Lung (tissue), 12 donors: ENCODE data around the gene TMEM62. TPM values are rescaled to one million over a fixed set of nuclear protein-coding genes. Genes with fewer than 3 reads are reported as not detected.
A peak's percentile ranks its signal among the peaks of the same experiment; 100 is the strongest.

Experiments used
- ATAC-seq: fragments of 200-7000 bp; cut with Tn5 transposase; one replicate; pipeline ENCODE4 v1.9.1; 2020; ENCODE audit warnings: moderate number of reproducible peaks; ENCODE audit not compliant: insufficient read depth, low FRiP score
- DNase-seq, 3 donors: peaks; one replicate each; pipeline ENCODE4 v3.0.0-alpha.2; 2013 to 2017
- H3K27ac ChIP-seq, 2 donors: one replicate each; pipeline ENCODE4 v1.5.1; 2013; ENCODE audit warnings: mild to moderate bottlenecking in 2 of 2, moderate library complexity in 2 of 2, control low read depth in 1 of 2, inconsistent platforms in 1 of 2, low read depth in 1 of 2, low read length in 1 of 2
- H3K27me3 ChIP-seq, 3 donors: one replicate each; pipeline ENCODE4 v1.5.1; 2013; ENCODE audit warnings: low read length in 2 of 3; ENCODE audit not compliant: control insufficient read depth in 3 of 3, insufficient read depth in 3 of 3
- H3K36me3 ChIP-seq, 4 donors: one replicate each; pipeline ENCODE4 v1.5.1; 2013; ENCODE audit warnings: low read length in 4 of 4, mild to moderate bottlenecking in 1 of 4, moderate library complexity in 1 of 4; ENCODE audit not compliant: control insufficient read depth in 4 of 4, insufficient read depth in 4 of 4
- H3K4me1 ChIP-seq, 5 donors: one replicate each; pipeline ENCODE4 v1.5.1; 2013; ENCODE audit warnings: low read length in 5 of 5, mild to moderate bottlenecking in 2 of 5, moderate library complexity in 1 of 5; ENCODE audit not compliant: control insufficient read depth in 5 of 5, insufficient read depth in 5 of 5
- H3K4me3 ChIP-seq: one replicate; pipeline ENCODE4 v1.5.1; 2013; ENCODE audit warnings: mild to moderate bottlenecking, control low read depth, moderate library complexity
- H3K9ac ChIP-seq, 2 donors: one replicate each; pipeline ENCODE4 v1.5.1; 2013; ENCODE audit warnings: low read length in 2 of 2, control low read depth in 1 of 2; ENCODE audit not compliant: insufficient read depth in 1 of 2
- H3K9me3 ChIP-seq, 4 donors: one replicate each; pipeline ENCODE4 v1.5.1; 2013; ENCODE audit warnings: low read length in 3 of 4, mild to moderate bottlenecking in 1 of 4, moderate library complexity in 1 of 4; ENCODE audit not compliant: control insufficient read depth in 4 of 4, insufficient read depth in 3 of 4
- CTCF ChIP-seq: IDR thresholded peaks from 2 replicates; pipeline ENCODE4 v1.5.1; 2012; ENCODE audit warnings: mild to moderate bottlenecking; ENCODE audit errors: control extremely low read depth, extremely low read depth
- WGBS, 2 donors: extraction: QIAGEN DNeasy Blood & Tissue Kit; methylation state at CpG; one replicate each; pipeline ENCODE4 v1.1.7; 2013; 5-methylcytosine and 5-hydroxymethylcytosine counted together
- polyA plus RNA-seq, 2 donors: library from polyadenylated mRNA; stranded (reverse); fragments of 200-250 nt; gene quantifications; one replicate each; pipeline ENCODE4 v1.2.1, GENCODE V29; 2013
- total RNA-seq, 2 donors: library from RNA; depleted of rRNA in 1 of 2; stranded (reverse); fragments of >200 nt in 1 of 2; gene quantifications; one replicate each; pipeline ENCODE4 v1.2.1, GENCODE V29; 2014 to 2021
- donor health status: control.
- donor health status: control.
- donor health status: Bipolar disorder and iron deficiency.
- donor health status: healthy.
- donor health status: DM: yes; HTN: yes; CAD: no.

Gene TMEM62
- total and polyA plus RNA-seq, 4 donors: 15.1 to 25.7 (median 21.6) TPM

- no peak for DNase-seq
- Histone ChIP-seq H3K27me3 (no peaks in the 10 kb centered on the region), H3K27ac (no peak overlapping the region), H3K4me3 (no peak overlapping the region), H3K36me3 (peaks cover 0 to 5% (median 3%) of the 10 kb centered on the region in 4 donors), H3K4me1 (peaks cover 0 to 2% (median 0%) of the 10 kb centered on the region in 5 donors), H3K9me3 (no peaks in the 10 kb centered on the region), H3K9ac (no peak overlapping the region)
- no peak for ATAC-seq
- TF ChIP-seq CTCF: no peak
- 92 to 97% methylated on average over 3 of the region's 3 CpGs for WGBS, 2 donors
These were observed 66.6 kb downstream of the TMEM62 start for GRCh38 chr15:43199945-43200488.

- TF ChIP-seq CTCF: peak; percentile 19
- Histone ChIP-seq H3K9ac (no peak overlapping the region), H3K36me3 (no peaks in the 10 kb centered on the region), H3K4me3 (no peak overlapping the region), H3K27ac (no peak overlapping the region), H3K4me1 (no peaks in the 10 kb centered on the region), H3K27me3 (no peaks in the 10 kb centered on the region), H3K9me3 (no peaks in the 10 kb centered on the region)
- peak; percentile 31 to 37 (median 33) for DNase-seq
- WGBS, 2 donors: 43 to 44% methylated on average over 8 of the region's 8 CpGs
- ATAC-seq: no peak
These were observed 70.9 kb downstream of the TMEM62 start for GRCh38 chr15:43204016-43204901.

- Histone ChIP-seq H3K9me3 (no peaks in the 10 kb centered on the region), H3K4me1 (no peaks in the 10 kb centered on the region), H3K27ac (no peak overlapping the region), H3K27me3 (peaks cover 0 to 3% (median 0%) of the 10 kb centered on the region in 3 donors), H3K9ac (no peak overlapping the region), H3K36me3 (no peaks in the 10 kb centered on the region), H3K4me3 (no peak overlapping the region)
- no peak for ATAC-seq
- no peak for TF ChIP-seq CTCF
- no peak for DNase-seq
- WGBS, 2 donors: 78 to 86% methylated on average over 5 of the region's 5 CpGs
These were observed 72.7 kb downstream of the TMEM62 start for GRCh38 chr15:43206054-43206453.
